HCT116 (cell line): ENCODE data around the gene KIF1A. TPM values are rescaled to one million over a fixed set of nuclear protein-coding genes. Genes with fewer than 3 reads are reported as not detected.

Source experiments
- ATAC-seq: fragments of 200-7000 bp; cut with Tn5 transposase; 2 replicates; pipeline ENCODE4 v1.9.1; 2020; ENCODE audit warnings: mild to moderate bottlenecking, moderate library complexity
- BruUV-seq: library from RNA; stranded (reverse); fragments of 400-500 nt; replicated peaks from 2 replicates; lab custom pipeline; 2021; lab: Mats Ljungman, UMichigan
- CTCF ChIA-PET: fragments of 300-600 bp; sonication (Branson Sonifier 250); formaldehyde crosslinking; loops from one replicate; lab custom pipeline; 2021; ENCODE audit warnings: antibody characterized with exemption; lab: Charles Lee
- POLR2A ChIA-PET: fragments of 300-600, 350-600 bp; sonication (Branson Sonifier 250); formaldehyde crosslinking; loops from one replicate; lab custom pipeline; 2021; ENCODE audit warnings: antibody characterized with exemption; lab: Charles Lee
- RAD21 ChIA-PET, 2 experiments: fragments of 300-600 bp; sonication (Branson Sonifier 250); formaldehyde crosslinking; loops; one replicate each; lab custom pipeline; 2023; ENCODE audit warnings: low total read pairs in 2 of 2; ENCODE audit not compliant: uncharacterized antibody in 2 of 2, unreplicated experiment in 2 of 2, low non-redundant PET in 1 of 2; lab: Charles Lee
- DNase-seq: peaks from one replicate; pipeline ENCODE4 v3.0.0-alpha.2; 2010; ENCODE audit warnings: low read depth, low spot score
- H2AFZ ChIP-seq: fragments of 200-600 bp; shearing (Covaris generic), sonication (generic); 2 replicates; pipeline ENCODE4 v1.6.1; 2017; ENCODE audit warnings: low read depth, mixed run types, mixed read lengths, antibody characterized with exemption, low read length; ENCODE audit not compliant: poor library complexity, severe bottlenecking
- H3K27ac ChIP-seq: 2 replicates; pipeline ENCODE4 v1.5.1; 2012; ENCODE audit warnings: low read depth, low read length
- H3K27me3 ChIP-seq: fragments of 200-600 bp; sonication (generic); 2 replicates; pipeline ENCODE4 v1.6.1; 2016; ENCODE audit warnings: mixed run types, low read length, mixed read lengths; ENCODE audit not compliant: insufficient read depth
- H3K36me3 ChIP-seq, 2 experiments: fragments of 200-500 bp in 1 of 2; fragments of 200-600 bp in 1 of 2; sonication (Bioruptor generic) in 1 of 2; sonication (generic) in 1 of 2; 2 replicates each; pipeline versions ENCODE4 v1.5.1 to v1.6.1; 2014 to 2016; ENCODE audit warnings: low read length in 2 of 2, inconsistent platforms in 1 of 2, mixed read lengths in 1 of 2, mixed run types in 1 of 2; ENCODE audit not compliant: insufficient read depth in 2 of 2, control insufficient read depth in 1 of 2
- H3K4me1 ChIP-seq, 2 experiments: fragments of 200-600 bp in 1 of 2; sonication (generic) in 1 of 2; 2 replicates each; pipeline versions ENCODE4 v1.5.1 to v1.6.1; 2012 to 2017; ENCODE audit warnings: low read length in 2 of 2, inconsistent platforms in 1 of 2, mild to moderate bottlenecking in 1 of 2, mixed read lengths in 1 of 2, mixed run types in 1 of 2, moderate library complexity in 1 of 2; ENCODE audit not compliant: insufficient read depth in 2 of 2, control insufficient read depth in 1 of 2
- H3K4me2 ChIP-seq: fragments of 200-600 bp; sonication (generic); 2 replicates; pipeline ENCODE4 v1.6.1; 2017; ENCODE audit warnings: mixed run types, low read length, mixed read lengths
- H3K4me3 ChIP-seq, 2 experiments: fragments of 200-600 bp in 1 of 2; sonication (generic) in 1 of 2; replicated peaks in 1 of 2; 2 replicates each; pipeline ENCODE4 v1.5.1; 2011 to 2016; ENCODE audit warnings: low read length in 2 of 2, control low read depth in 1 of 2, low read depth in 1 of 2, mild to moderate bottlenecking in 1 of 2, mixed read lengths in 1 of 2, mixed run types in 1 of 2
- H3K79me2 ChIP-seq: fragments of 200-600 bp; sonication (generic); 2 replicates; pipeline ENCODE4 v1.6.1; 2017; ENCODE audit warnings: mild to moderate bottlenecking, mixed run types, low read length, moderate library complexity, mixed read lengths; ENCODE audit not compliant: insufficient read depth
- H3K9ac ChIP-seq: fragments of 200-600 bp; sonication (generic); 2 replicates; pipeline ENCODE4 v1.6.1; 2016; ENCODE audit warnings: low read length, mixed read lengths
- H3K9me2 ChIP-seq: fragments of 200-600 bp; sonication (generic), shearing (Covaris generic); 2 replicates; pipeline ENCODE4 v1.6.1; 2017; ENCODE audit warnings: mixed run types, mild to moderate bottlenecking, moderate library complexity; ENCODE audit not compliant: insufficient read depth
- H3K9me3 ChIP-seq, 2 experiments: fragments of 200-500 bp in 1 of 2; fragments of 200-600 bp in 1 of 2; sonication (Bioruptor generic) in 1 of 2; sonication (generic) in 1 of 2; 2 replicates each; pipeline ENCODE4 v1.6.1; 2014 to 2017; ENCODE audit warnings: low read length in 2 of 2, mixed read lengths in 2 of 2, inconsistent platforms in 1 of 2, low read depth in 1 of 2, mild to moderate bottlenecking in 1 of 2, mixed run types in 1 of 2, moderate library complexity in 1 of 2; ENCODE audit not compliant: control insufficient read depth in 1 of 2, insufficient read depth in 1 of 2
- H4K20me1 ChIP-seq: fragments of 200-600 bp; sonication (generic), shearing (Covaris generic); 2 replicates; pipeline ENCODE4 v1.6.1; 2017; ENCODE audit warnings: mixed run types, mild to moderate bottlenecking, moderate library complexity; ENCODE audit not compliant: insufficient read depth
- ATF3 ChIP-seq: IDR thresholded peaks from 2 replicates; pipeline ENCODE4 v1.6.1; 2012
- CEBPB ChIP-seq: IDR thresholded peaks from 2 replicates; pipeline ENCODE4 v1.6.1; 2012; ENCODE audit warnings: low read depth
- CTCF ChIP-seq, 3 experiments: fragments of 200-600 bp in 1 of 3; sonication (generic) in 1 of 3; IDR thresholded peaks in 2 of 3; conservative IDR thresholded peaks in 1 of 3; 2 replicates each; pipeline ENCODE4 v1.5.1; 2012 to 2017; ENCODE audit warnings: low read depth in 2 of 3, low read length in 2 of 3, antibody characterized with exemption in 1 of 3, borderline replicate concordance in 1 of 3, control low read depth in 1 of 3, mild to moderate bottlenecking in 1 of 3, mixed read lengths in 1 of 3, mixed run types in 1 of 3, moderate library complexity in 1 of 3; ENCODE audit not compliant: insufficient read depth in 1 of 3
- EGR1 ChIP-seq: IDR thresholded peaks from 2 replicates; pipeline ENCODE4 v1.6.1; 2012; ENCODE audit warnings: low read depth
- ELF1 ChIP-seq: IDR thresholded peaks from 2 replicates; pipeline ENCODE4 v1.6.1; 2012; ENCODE audit warnings: low read depth, borderline replicate concordance
- EZH2 ChIP-seq: fragments of 200-600 bp; sonication (generic); IDR thresholded peaks from 2 replicates; pipeline ENCODE4 v1.6.1; 2017; ENCODE audit warnings: antibody characterized with exemption, mixed run types
- FOSL1 ChIP-seq: IDR thresholded peaks from 2 replicates; pipeline ENCODE4 v1.6.1; 2012; ENCODE audit warnings: low read depth
- MAX ChIP-seq: IDR thresholded peaks from 2 replicates; pipeline ENCODE4 v1.6.1; 2012
- POLR2A ChIP-seq: IDR thresholded peaks from 2 replicates; pipeline ENCODE4 v1.7.0; 2011; ENCODE audit warnings: borderline replicate concordance; ENCODE audit not compliant: insufficient read depth, insufficient read length; ENCODE audit errors: extremely low read depth
- POLR2AphosphoS5 ChIP-seq: IDR thresholded peaks from 2 replicates; pipeline ENCODE4 v1.6.1; 2011; ENCODE audit warnings: mild to moderate bottlenecking, low read depth, low read length, moderate library complexity
- REST ChIP-seq: IDR thresholded peaks from 2 replicates; pipeline ENCODE4 v1.6.1; 2012; ENCODE audit warnings: low read depth
- SIN3A ChIP-seq: IDR thresholded peaks from 2 replicates; pipeline ENCODE4 v1.6.1; 2012; ENCODE audit warnings: low read depth
- SP1 ChIP-seq: IDR thresholded peaks from 2 replicates; pipeline ENCODE4 v1.6.1; 2012; ENCODE audit warnings: low read depth
- SRF ChIP-seq: IDR thresholded peaks from 2 replicates; pipeline ENCODE4 v1.6.1; 2012; ENCODE audit warnings: low read depth
- TCF7L2 ChIP-seq: IDR thresholded peaks from 2 replicates; pipeline ENCODE4 v1.7.0; 2011; ENCODE audit warnings: borderline replicate concordance, inconsistent platforms; ENCODE audit not compliant: insufficient read depth, insufficient read length; ENCODE audit errors: extremely low read depth
- YY1 ChIP-seq: IDR thresholded peaks from 2 replicates; pipeline ENCODE4 v1.6.1; 2011; ENCODE audit warnings: low read length, low read depth, moderate library complexity, mild to moderate bottlenecking; ENCODE audit not compliant: insufficient replicate concordance; ENCODE audit errors: extremely low read depth
- ZBTB33 ChIP-seq: IDR thresholded peaks from 2 replicates; pipeline ENCODE4 v1.6.1; 2011; ENCODE audit warnings: mild to moderate bottlenecking, low read length, moderate library complexity; ENCODE audit not compliant: insufficient replicate concordance; ENCODE audit errors: extremely low read depth
- ZFX ChIP-seq: fragments of 450-650 bp; IDR thresholded peaks from 2 replicates; pipeline ENCODE4 v1.6.1; 2017
- ZNF274 ChIP-seq: fragments of 200-500 bp; sonication (Bioruptor generic); IDR thresholded peaks from 2 replicates; pipeline ENCODE4 v1.6.1; 2014; ENCODE audit warnings: mild to moderate bottlenecking, low read depth, low read length, inconsistent platforms
- intact Hi-C: fragments of 100-400 bp; cut with micrococcal nuclease; formaldehyde crosslinking; loops from 2 replicates; pipeline ENCODE4 v1.10.0; 2022
- total RNA-seq: library from RNA; stranded (reverse); gene quantifications from one replicate; pipeline ENCODE4 v1.2.1, GENCODE V29; 2021; ENCODE audit not compliant: unreplicated experiment

KIF1A gene
- total RNA-seq, 1 experiment from 2014 or later, result 0.27 TPM

- Histone ChIP-seq H3K79me2 (no peaks in the 10 kb centered on the region), H3K27ac (no peak overlapping the region), H3K9me2 (no peaks in the 10 kb centered on the region), H3K9ac (no peak overlapping the region), H3K4me2 (no peak overlapping the region), H3K36me3 (no peaks in the 10 kb centered on the region), H3K27me3 (no peaks in the 10 kb centered on the region), H4K20me1 (no peaks in the 10 kb centered on the region), H3K9me3 (no peaks in the 10 kb centered on the region), H3K4me1 (peaks cover 5 to 13% of the 10 kb centered on the region in 2 experiments; a peak in 3 of 4 replicates), H2AFZ (no peak overlapping the region), H3K4me3 (no peak overlapping the region)
- no peak for TF ChIP-seq SRF
- no peak for TF ChIP-seq FOSL1
- TF ChIP-seq TCF7L2, result no peak
- no peak for TF ChIP-seq SIN3A
- TF ChIP-seq MAX, result no peak
- TF ChIP-seq ZNF274, result no peak
- no peak for TF ChIP-seq CEBPB
- TF ChIP-seq POLR2A, result no peak
- TF ChIP-seq REST, result no peak
- TF ChIP-seq EGR1, result no peak
- no peak for TF ChIP-seq ATF3
- TF ChIP-seq ZFX, result no peak
- TF ChIP-seq ZBTB33, result no peak
- no peak for TF ChIP-seq YY1
- no peak for TF ChIP-seq SP1
- TF ChIP-seq CTCF (IDR thresholded peaks at IDR 0.05 in 2 of 3, conservative IDR thresholded peaks at IDR 0.05 in 1 of 3; ENCODE audit: borderline replicate concordance in 1 of 3, insufficient read depth in 1 of 3, low read depth in 2 of 3, low read length in 2 of 3), result no peak
- TF ChIP-seq EZH2, result no peak
- no peak for TF ChIP-seq POLR2AphosphoS5
- no peak for TF ChIP-seq ELF1
- no TSS peak for BruUV-seq
- ChIA-PET POLR2A (no interaction called here), RAD21 (no interaction called here), CTCF (no interaction called here)
- DNase-seq (no peak), ATAC-seq (no peak)
- intact Hi-C loops, result no loop called here
These were observed 57.0 kb downstream of the KIF1A start for GRCh38 chr2:240762971-240763370.
